IgD-negative memory B cell (primary cell): ENCODE results near the gene PDE9A. TPM values are rescaled to one million over a fixed set of nuclear protein-coding genes. Genes with fewer than 3 reads are reported as not detected.
"Not testable (repeated sequence)": the region's sequence is repeated elsewhere in the genome, so short reads cannot be mapped to it uniquely, and the experiment has no call there.

ENCODE experiments used
- H3K27ac Mint-ChIP-seq, 3 donors: one replicate each; pipeline ENCODE4 v1.8.0; 2020 to 2022; ENCODE audit warnings: mild to moderate bottlenecking in 3 of 3, mixed read lengths in 3 of 3, moderate library complexity in 1 of 3
- H3K27me3 Mint-ChIP-seq: one replicate; pipeline ENCODE4 v1.8.0; 2021; ENCODE audit warnings: mixed read lengths
- H3K36me3 Mint-ChIP-seq: one replicate; pipeline ENCODE4 v1.8.0; 2020; ENCODE audit warnings: mild to moderate bottlenecking, mixed read lengths
- H3K4me1 Mint-ChIP-seq, 3 donors: one replicate each; pipeline ENCODE4 v1.8.0; 2020 to 2022; ENCODE audit warnings: mixed read lengths in 3 of 3, mild to moderate bottlenecking in 1 of 3
- H3K4me3 Mint-ChIP-seq, 4 donors: one replicate each; pipeline ENCODE4 v1.8.0; 2020 to 2022; ENCODE audit warnings: mild to moderate bottlenecking in 4 of 4, mixed read lengths in 4 of 4, moderate library complexity in 3 of 4
- H3K9me3 Mint-ChIP-seq, 3 donors: one replicate each; pipeline ENCODE4 v1.8.0; 2020 to 2021; ENCODE audit warnings: mixed read lengths in 3 of 3, mild to moderate bottlenecking in 1 of 3
- polyA plus RNA-seq: library from polyadenylated mRNA; unstranded; fragments of 300-500 nt; fragmentation: Illumina TruSeq; gene quantifications from one replicate; pipeline ENCODE4 v1.2.3, GENCODE V29; 2021

Gene PDE9A
- polyA plus RNA-seq: not detected

DNA sequence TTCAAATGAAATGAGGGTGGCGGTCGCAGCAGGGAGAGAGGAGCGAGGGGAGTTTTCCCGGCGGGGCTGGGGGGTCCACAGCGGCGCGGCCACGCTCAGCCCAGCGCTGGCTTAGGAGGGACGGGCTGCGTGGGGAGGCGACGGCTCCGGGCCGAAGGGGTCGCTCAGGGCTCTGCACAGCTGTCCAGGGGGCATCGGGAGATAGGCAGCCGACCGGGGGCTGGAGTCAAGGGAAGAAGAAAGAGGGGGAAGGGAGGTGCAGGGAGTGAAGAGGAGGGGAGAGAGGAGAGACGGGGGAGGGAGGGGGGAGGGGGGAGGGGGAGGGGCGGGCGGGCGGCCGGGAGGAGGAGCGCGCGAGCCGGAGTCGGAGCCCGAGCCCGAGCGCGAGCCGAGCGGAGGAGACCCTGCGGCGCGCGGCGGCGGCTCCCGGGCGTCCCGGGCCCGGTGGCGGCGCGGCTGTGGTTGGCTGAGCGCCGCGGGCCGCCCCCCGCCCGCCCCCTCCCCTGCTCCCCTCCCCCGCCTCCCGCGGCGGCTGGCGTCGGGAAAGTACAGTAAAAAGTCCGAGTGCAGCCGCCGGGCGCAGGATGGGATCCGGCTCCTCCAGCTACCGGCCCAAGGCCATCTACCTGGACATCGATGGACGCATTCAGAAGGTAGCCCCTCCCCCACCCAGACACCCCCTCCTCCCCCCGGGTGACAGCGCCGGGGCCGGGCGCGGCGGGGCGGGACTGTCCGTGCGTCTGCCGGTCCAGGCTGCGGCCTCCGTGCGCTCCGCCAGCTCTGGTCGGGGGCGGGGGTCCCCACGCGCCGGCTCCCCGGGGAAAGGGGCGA is at the start of gene PDE9A:
TSS of gene PDE9A (plus strand) at position 391 of the 831 bp plus-strand sequence. CDS start at position 585, 194 bp downstream.
- H3K4me3 Mint-ChIP-seq: peak within 1 kb of the TSS; percentile 43 to 89 (median 76)
- H3K36me3 Mint-ChIP-seq: no peaks in the 10 kb centered on the region
- peak within 1 kb of the TSS in 2 of 3 donors; percentile 63 to 83 for H3K27ac Mint-ChIP-seq
- H3K4me1 Mint-ChIP-seq: peaks cover 12 to 15% (median 12%) of the 10 kb centered on the region in 3 donors
- no peaks in the 10 kb centered on the region for H3K9me3 Mint-ChIP-seq
- H3K27me3 Mint-ChIP-seq: peaks cover 50% of the 10 kb centered on the region

DNA sequence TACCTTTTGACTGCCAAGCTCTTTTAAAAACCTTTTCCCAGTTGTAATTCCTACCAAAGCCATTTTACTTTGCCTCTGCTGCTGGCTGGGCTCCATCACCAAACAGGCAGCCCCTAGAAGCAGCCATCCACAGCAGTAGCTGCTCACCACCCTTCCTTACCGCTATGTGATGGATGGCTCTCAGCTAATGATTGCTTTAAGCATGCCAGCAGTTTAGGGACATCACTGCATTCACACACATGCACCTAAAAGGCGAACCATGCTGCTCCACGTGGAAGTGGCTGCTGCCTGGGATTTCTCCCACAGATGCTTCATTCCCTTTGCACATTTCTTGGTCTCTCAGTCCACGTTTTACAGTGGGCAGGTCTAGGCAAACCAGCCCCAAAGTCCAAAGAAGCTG is 46.3 kb upstream of the PDE9A start:
- Mint-ChIP-seq H3K27me3 (peaks cover 6% of the 10 kb centered on the region), H3K27ac (no peak overlapping the region), H3K4me1 (peaks cover 0 to 4% (median 1%) of the 10 kb centered on the region in 3 donors), H3K4me3 (no peak overlapping the region), H3K36me3 (peaks cover 1% of the 10 kb centered on the region), H3K9me3 (peaks cover 3 to 16% (median 7%) of the 10 kb centered on the region in 3 donors)

DNA sequence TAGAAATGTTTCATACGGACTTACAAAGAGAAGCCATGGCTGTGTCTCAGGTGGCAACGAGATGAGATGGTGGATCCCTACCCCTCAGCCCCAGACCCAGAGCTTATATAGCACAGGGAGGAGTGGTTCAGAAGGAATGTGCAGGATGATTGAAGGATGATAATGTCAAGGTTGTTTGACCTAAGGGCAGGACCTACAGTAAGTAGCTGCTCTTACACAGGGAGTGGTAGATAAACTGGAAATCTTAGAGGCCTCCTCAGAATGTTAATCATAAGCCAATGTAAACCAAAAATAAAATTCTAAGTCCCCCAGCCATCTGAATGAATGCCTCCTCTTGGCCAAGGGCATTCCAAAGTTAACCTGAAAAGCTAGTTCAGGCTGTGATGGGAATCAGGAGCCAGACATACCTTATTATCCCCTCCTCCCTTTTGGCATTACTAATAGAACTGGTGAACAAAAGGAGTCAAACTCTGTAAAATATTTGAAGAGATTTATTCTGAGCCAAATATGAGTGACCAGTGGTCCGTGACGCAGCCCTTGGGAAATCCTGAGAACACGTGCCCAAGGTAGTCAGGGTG is 45.8 kb upstream of the PDE9A start:
- peaks cover 5% of the 10 kb centered on the region for H3K27me3 Mint-ChIP-seq
- H3K4me1 Mint-ChIP-seq: peaks cover 0 to 4% (median 1%) of the 10 kb centered on the region in 3 donors
- peak overlapping the region in 1 of 4 donors; percentile 60 for H3K4me3 Mint-ChIP-seq
- peaks cover 3 to 16% (median 7%) of the 10 kb centered on the region in 3 donors for H3K9me3 Mint-ChIP-seq
- H3K27ac Mint-ChIP-seq: no peak overlapping the region
- peaks cover 1% of the 10 kb centered on the region for H3K36me3 Mint-ChIP-seq

DNA sequence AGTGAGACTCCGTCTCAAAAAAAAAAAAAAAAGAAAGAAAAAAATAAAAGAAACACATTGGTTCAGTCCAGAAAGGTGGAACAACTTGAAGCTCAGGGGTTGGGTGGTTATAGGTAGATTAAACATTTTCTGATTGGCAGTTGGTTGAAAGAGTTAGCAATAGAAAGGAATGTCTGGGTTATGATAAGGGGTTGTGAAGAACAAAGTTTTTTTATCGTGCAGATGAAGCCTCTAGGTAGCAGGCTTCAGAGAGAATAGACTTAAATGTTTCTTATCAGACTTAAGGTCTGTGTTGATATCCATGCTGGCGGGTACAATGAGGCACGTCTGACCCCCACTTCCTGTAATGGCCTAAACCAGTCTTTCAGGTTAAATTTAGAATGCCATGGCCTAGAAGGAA is 45.0 kb upstream of the PDE9A start:
- H3K4me3 Mint-ChIP-seq: no peak overlapping the region
- peaks cover 3% of the 10 kb centered on the region for H3K27me3 Mint-ChIP-seq
- peaks cover 1% of the 10 kb centered on the region for H3K36me3 Mint-ChIP-seq
- H3K4me1 Mint-ChIP-seq: peaks cover 0 to 4% (median 1%) of the 10 kb centered on the region in 3 donors
- H3K9me3 Mint-ChIP-seq: peaks cover 0 to 16% (median 7%) of the 10 kb centered on the region in 3 donors
- no peak overlapping the region for H3K27ac Mint-ChIP-seq

DNA sequence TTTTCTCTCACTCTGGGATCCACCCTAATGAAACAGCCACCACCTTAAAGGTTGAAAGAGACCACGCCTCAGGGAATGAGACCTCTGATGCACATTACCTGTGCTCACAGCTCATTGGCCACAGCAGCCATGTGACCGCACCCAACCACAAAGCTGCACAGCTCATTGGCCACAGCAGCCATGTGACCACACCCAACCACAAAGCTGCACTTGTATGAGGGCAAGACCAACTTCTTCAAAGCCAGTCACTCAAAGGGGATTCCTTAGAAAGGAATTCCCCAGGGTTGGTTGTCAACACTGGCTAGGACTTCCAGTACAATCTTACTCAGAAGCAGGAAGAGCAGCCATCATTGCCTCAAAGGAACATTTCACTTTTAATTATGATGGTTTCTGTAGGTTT is 43.6 kb upstream of the PDE9A start:
- peaks cover 4% of the 10 kb centered on the region for H3K27me3 Mint-ChIP-seq
- H3K36me3 Mint-ChIP-seq: no peaks in the 10 kb centered on the region
- peaks cover 0 to 4% (median 1%) of the 10 kb centered on the region in 3 donors for H3K4me1 Mint-ChIP-seq
- H3K9me3 Mint-ChIP-seq: peaks cover 0 to 9% (median 5%) of the 10 kb centered on the region in 3 donors
- no peak overlapping the region for H3K4me3 Mint-ChIP-seq
- peak overlapping the region in 1 of 3 donors; percentile 50 for H3K27ac Mint-ChIP-seq

DNA sequence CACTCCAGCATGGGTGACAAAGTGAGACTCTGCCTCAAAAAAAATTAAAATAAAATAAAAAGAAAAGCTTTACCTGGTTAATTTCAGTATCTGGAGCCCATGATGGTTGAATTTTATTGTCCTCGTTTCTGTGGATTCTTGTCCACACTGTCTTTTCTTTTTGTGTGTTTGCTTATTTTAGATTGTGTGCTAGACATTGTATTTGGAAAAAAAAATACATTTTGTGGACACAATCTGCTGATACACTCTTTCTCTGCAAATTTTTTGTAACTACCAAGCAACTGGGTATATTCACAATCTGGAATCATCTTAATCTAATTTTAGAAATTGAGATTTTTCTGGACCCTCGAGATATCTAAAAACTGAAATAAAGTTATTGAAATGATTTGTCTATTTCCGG is 41.6 kb upstream of the PDE9A start:
- H3K27ac Mint-ChIP-seq: no peak overlapping the region

DNA sequence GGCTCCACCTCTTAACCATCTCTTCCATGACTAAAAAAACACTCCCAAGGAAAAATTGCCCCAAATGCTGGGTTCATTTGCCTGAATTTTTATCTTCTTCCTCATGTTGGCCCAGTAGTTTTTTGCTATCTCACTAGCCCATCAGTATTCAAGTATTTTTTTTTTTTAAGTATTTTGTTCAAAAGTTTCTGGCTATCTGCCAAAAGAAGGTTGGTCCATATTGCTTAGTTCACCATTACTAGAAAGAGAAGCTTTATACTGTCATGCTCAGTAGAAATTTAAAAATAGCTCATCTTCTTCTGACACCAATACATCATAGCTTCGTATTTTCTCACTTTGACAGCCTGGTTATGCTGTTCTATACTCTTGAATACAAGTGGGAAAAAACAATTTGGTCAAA is 41.0 kb upstream of the PDE9A start:
- H3K36me3 Mint-ChIP-seq: no peaks in the 10 kb centered on the region
- H3K4me3 Mint-ChIP-seq: no peak overlapping the region
- H3K27ac Mint-ChIP-seq: no peak overlapping the region
- H3K4me1 Mint-ChIP-seq: peaks cover 0 to 4% (median 1%) of the 10 kb centered on the region in 3 donors
- peaks cover 4% of the 10 kb centered on the region for H3K27me3 Mint-ChIP-seq
- H3K9me3 Mint-ChIP-seq: peaks cover 0 to 3% (median 0%) of the 10 kb centered on the region in 3 donors

More for the DNA sequence above, 41.6 kb upstream of the PDE9A start:
- Mint-ChIP-seq H3K9me3 (peaks cover 0 to 3% (median 0%) of the 10 kb centered on the region in 3 donors), H3K36me3 (no peaks in the 10 kb centered on the region), H3K4me1 (peaks cover 0 to 4% (median 1%) of the 10 kb centered on the region in 3 donors), H3K4me3 (no peak overlapping the region), H3K27me3 (peaks cover 4% of the 10 kb centered on the region)

DNA sequence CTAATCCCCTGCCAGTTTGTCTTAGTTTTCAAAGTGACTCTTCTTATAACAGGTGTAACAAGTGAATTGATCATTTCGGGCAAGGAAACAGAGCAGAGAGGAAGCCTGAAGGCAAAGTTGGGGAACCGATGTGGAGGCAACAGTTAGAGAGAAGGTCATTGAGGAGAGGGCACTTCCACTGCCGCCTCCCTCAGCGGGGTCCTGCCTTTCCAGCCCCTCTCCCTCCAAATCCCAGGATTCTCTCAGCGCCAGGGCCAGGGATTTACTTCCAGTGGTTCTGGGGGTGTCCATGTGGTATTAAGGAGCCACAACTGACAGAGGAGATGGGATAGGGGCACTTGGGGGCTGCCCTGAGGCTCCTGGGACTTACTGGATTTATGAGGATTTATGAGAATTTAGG is 39.7 kb upstream of the PDE9A start:
- Mint-ChIP-seq H3K4me1 (peaks cover 0 to 4% (median 1%) of the 10 kb centered on the region in 3 donors), H3K27ac (no peak overlapping the region), H3K9me3 (no peaks in the 10 kb centered on the region), H3K4me3 (no peak overlapping the region), H3K36me3 (no peaks in the 10 kb centered on the region), H3K27me3 (peaks cover 13% of the 10 kb centered on the region)

DNA sequence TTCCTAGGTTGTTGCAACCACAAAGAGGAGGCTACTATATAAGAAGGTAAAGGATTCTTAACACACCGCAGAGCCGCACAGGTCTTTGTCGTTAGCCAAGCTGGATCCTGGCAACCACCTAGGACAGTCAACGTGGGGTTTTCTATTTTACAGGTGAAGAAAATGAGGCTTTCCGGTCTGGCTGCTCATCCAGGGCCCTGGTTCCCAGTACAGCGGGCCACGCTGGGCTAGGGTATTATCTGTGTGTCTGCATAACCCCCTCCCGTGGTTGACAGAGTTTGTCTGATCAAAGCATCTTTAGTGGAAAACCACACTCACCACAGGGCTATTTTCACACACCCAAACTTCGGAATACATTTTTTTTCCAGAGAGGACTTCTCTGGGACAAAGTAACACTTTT is 39.0 kb upstream of the PDE9A start:
- Mint-ChIP-seq H3K4me3 (no peak overlapping the region), H3K36me3 (no peaks in the 10 kb centered on the region), H3K27ac (peak overlapping the region in 1 of 3 donors; percentile 80), H3K4me1 (peaks cover 0 to 4% (median 1%) of the 10 kb centered on the region in 3 donors), H3K9me3 (no peaks in the 10 kb centered on the region), H3K27me3 (peaks cover 14% of the 10 kb centered on the region)

DNA sequence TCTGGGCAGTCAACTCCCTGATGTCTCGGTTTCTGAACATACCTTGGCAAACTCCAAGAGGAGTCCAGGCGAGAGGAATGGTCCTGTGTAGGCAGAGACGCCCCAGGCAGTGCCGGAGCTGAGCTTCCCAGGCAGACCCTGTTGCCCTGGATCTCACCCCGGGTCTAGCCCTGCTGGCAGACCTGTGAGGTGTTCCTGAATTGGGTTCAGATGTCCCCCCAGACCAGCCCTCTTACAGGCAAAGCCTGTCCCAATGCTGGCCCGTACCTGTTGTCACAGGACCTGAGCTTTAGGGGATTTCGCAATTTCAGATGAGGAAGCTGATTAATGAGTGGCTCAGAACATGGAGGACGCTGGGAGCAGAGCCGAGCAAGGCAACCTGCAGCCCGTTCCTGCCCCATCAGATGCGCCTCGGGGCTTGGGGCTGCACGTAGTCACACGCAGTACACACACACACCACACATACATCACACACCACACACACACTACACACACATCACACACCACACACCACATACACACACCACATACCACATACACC is 38.5 kb upstream of the PDE9A start:
- Mint-ChIP-seq H3K36me3 (no peaks in the 10 kb centered on the region), H3K27ac (no peak overlapping the region), H3K4me1 (peaks cover 0 to 1% (median 1%) of the 10 kb centered on the region in 3 donors), H3K4me3 (no peak overlapping the region), H3K9me3 (no peaks in the 10 kb centered on the region), H3K27me3 (peaks cover 14% of the 10 kb centered on the region)

DNA sequence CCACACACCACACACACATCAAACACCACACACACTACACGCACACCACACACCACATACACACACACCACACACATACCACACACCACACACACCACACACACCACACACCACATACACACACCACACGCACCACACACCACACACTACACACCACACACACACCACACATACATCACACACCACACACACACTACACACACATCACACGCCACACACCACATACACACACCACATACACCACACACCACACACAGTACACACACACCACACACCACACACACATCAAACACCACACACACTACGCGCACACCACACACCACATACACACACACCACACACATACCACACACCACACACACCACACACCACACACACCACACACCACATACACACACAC is 38.0 kb upstream of the PDE9A start:
- not testable (repeated sequence) for H3K4me3 Mint-ChIP-seq, H3K27ac Mint-ChIP-seq, H3K4me1 Mint-ChIP-seq, H3K9me3 Mint-ChIP-seq, H3K36me3 Mint-ChIP-seq
- peaks cover 14% of the 10 kb centered on the region for H3K27me3 Mint-ChIP-seq

DNA sequence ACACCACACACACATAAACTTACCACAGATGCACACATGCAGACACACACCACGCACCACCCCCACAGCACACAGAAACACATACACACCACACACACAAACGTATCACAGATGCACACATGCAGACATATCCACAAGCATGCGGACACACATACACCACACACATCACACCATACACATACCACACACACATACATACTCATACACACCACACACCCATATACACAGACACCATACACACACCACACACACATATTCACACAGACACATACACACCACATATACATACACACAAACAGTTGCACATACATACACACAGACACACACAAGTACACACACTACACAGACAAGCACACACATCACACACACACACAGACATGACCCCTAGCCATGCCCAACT is 37.5 kb upstream of the PDE9A start:
- Mint-ChIP-seq H3K4me1 (no peaks in the 10 kb centered on the region), H3K4me3 (no peak overlapping the region), H3K9me3 (no peaks in the 10 kb centered on the region), H3K36me3 (no peaks in the 10 kb centered on the region), H3K27ac (no peak overlapping the region), H3K27me3 (peaks cover 14% of the 10 kb centered on the region)

DNA sequence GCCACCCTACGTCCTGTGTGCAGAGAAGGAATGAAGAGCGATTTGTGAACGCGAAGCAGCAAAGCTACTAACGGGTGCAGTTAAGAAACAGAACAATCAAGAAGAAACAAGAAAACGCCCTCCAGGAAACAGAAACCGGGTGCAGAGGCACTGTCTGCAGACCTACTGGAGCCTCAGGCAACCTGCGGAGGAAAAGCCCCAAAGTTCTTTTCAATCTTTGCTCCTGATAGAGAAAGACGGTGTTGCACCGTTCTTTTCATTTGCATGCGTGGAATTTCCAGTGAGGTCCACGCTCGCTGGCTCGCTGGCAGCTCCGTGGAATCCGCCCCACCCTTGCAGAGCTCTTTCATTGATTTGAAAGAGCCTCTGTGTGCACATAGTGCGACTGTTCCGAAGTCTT is 37.0 kb upstream of the PDE9A start:
- Mint-ChIP-seq H3K27ac (no peak overlapping the region), H3K36me3 (no peaks in the 10 kb centered on the region), H3K27me3 (peaks cover 17% of the 10 kb centered on the region), H3K4me3 (no peak overlapping the region), H3K9me3 (no peaks in the 10 kb centered on the region), H3K4me1 (no peaks in the 10 kb centered on the region)

DNA sequence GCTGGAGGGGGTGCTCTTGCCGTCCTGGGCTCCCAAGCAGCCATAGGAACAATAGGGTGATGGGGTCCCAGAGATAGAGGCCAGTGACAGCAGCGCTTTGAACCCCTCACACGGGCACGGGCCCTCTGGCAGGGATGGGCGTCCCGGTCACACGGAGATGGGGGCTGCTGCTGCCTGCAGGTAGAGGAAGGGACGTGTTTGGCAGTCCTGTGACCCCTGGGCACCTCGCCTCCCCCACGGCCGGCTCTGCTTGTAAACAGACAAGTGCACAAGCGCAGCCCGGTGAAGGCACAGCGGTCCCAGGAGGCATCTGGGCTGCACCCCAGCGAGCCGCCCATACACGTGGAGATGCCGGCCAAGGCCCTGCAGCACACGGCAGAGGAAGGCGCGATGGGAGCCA is 36.5 kb upstream of the PDE9A start:
- peaks cover 21% of the 10 kb centered on the region for H3K27me3 Mint-ChIP-seq
- no peaks in the 10 kb centered on the region for H3K4me1 Mint-ChIP-seq
- no peak overlapping the region for H3K4me3 Mint-ChIP-seq
- no peaks in the 10 kb centered on the region for H3K9me3 Mint-ChIP-seq
- no peaks in the 10 kb centered on the region for H3K36me3 Mint-ChIP-seq
- no peak overlapping the region for H3K27ac Mint-ChIP-seq

DNA sequence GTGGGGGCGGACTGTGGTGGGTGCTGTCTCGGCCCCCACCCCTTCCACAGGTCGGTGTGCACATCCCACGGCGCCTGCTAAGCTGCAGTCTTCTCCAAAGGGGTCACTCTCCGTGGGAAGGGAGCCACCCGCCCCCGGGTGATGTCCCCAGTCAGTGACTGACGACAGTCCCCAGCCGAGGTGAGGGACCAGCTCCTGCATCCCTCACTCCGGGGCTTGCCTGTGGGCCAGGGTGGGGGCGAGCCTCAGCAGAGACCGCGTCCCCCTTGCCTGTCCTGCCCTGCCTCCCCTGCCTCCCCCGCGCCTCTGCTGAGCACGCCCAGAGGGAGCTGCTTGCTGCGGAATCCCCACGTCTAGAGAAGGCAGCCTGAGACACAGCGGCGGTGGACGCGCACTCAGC is 35.9 kb upstream of the PDE9A start:
- Mint-ChIP-seq H3K4me3 (no peak overlapping the region), H3K36me3 (no peaks in the 10 kb centered on the region), H3K9me3 (no peaks in the 10 kb centered on the region), H3K4me1 (no peaks in the 10 kb centered on the region), H3K27ac (no peak overlapping the region), H3K27me3 (peaks cover 21% of the 10 kb centered on the region)
